Activated CD8-positive, alpha-beta memory T cell treated with anti-CD3 and anti-CD28 coated beads, Interleukin-2, amount 50 U/mL, for 24 hours (primary cell): Measurements from ENCODE around the gene CKLF.
"Not testable (repeated sequence)": the region's sequence is repeated elsewhere in the genome, so short reads cannot be mapped to it uniquely, and the experiment has no call there.

Experiments
- DNase-seq: peaks from one replicate; pipeline ENCODE4 v3.0.0-alpha.2; 2020; ENCODE audit errors: extremely low read depth

CKLF gene

GRCh38 chr16:66596986-66597848, 44.8 kb downstream of the CKLF start:
- no peak for DNase-seq

GRCh38 chr16:66598111-66598510, 45.7 kb downstream of the CKLF start:
- no peak for DNase-seq

GRCh38 chr16:66599726-66600125, 47.4 kb downstream of the CKLF start:
- DNase-seq: no peak

- DNase-seq: no peak
These were observed 48.1 kb downstream of the CKLF start for GRCh38 chr16:66600477-66600876.

- DNase-seq: no peak
These were observed 49.1 kb downstream of the CKLF start for GRCh38 chr16:66601471-66601870.

- DNase-seq: peak; percentile 21
These were observed 51.4 kb downstream of the CKLF start for GRCh38 chr16:66603537-66604375.

GRCh38 chr16:66604376-66605176, 52.2 kb downstream of the CKLF start, which contains the start of gene CMTM3:
Gene CMTM3, plus strand, starts transcription at chr16:66604704. Its CDS starts 102 bp downstream, at chr16:66604806.
- DNase-seq: peak; percentile 32

- no peak for DNase-seq
These were observed 53.0 kb downstream of the CKLF start for GRCh38 chr16:66605177-66605978.

- no peak for DNase-seq
These were observed 53.8 kb downstream of the CKLF start for GRCh38 chr16:66605979-66606751.

GRCh38 chr16:66608241-66609138, 56.1 kb downstream of the CKLF start:
- DNase-seq: peak; percentile 63

GRCh38 chr16:66609139-66609510, 56.7 kb downstream of the CKLF start:
- DNase-seq: no peak

- no peak for DNase-seq
These were observed 57.9 kb downstream of the CKLF start for GRCh38 chr16:66610111-66610820.

GRCh38 chr16:66611911-66612310, 59.5 kb downstream of the CKLF start:
- not testable (repeated sequence) for DNase-seq

- no peak for DNase-seq
These were observed 60.0 kb downstream of the CKLF start for GRCh38 chr16:66612422-66612821.

GRCh38 chr16:66614161-66614802, 61.9 kb downstream of the CKLF start:
- no peak for DNase-seq
